BJ (cell line): ENCODE results near the gene ZNF695. TPM values are rescaled to one million over a fixed set of nuclear protein-coding genes. Genes with fewer than 3 reads are reported as not detected.

ENCODE experiments used
- CTCF ChIA-PET: fragments of 350-600 bp; formaldehyde crosslinking; extraction: SDS; loops from one replicate; lab custom pipeline; 2021; ENCODE audit warnings: antibody characterized with exemption, inconsistent platforms; lab: Yijun Ruan, JAX
- POLR2A ChIA-PET: fragments of 300-600 bp; sonication (Branson Sonifier 250); formaldehyde crosslinking; extraction: SDS; loops from one replicate; lab custom pipeline; 2021; ENCODE audit warnings: antibody characterized with exemption; lab: Charles Lee
- DNase-seq: peaks from one replicate; pipeline ENCODE4 v3.0.0-alpha.2; 2011; ENCODE audit warnings: low read depth
- H3K27me3 ChIP-seq: 2 replicates; pipeline ENCODE4 v1.6.0; 2011; ENCODE audit warnings: low read length; ENCODE audit not compliant: control insufficient read depth, insufficient read depth
- H3K36me3 ChIP-seq: 2 replicates; pipeline ENCODE4 v1.5.1; 2011; ENCODE audit warnings: low read length; ENCODE audit not compliant: control insufficient read depth, insufficient read depth
- H3K4me3 ChIP-seq: 2 replicates; pipeline ENCODE4 v1.5.1; 2011; ENCODE audit warnings: low read depth, mild to moderate bottlenecking, control low read depth, low read length
- polyA plus RNA-seq: library from polyadenylated mRNA; depleted of rRNA; stranded (reverse); fragments of >200 nt; gene quantifications from 2 replicates; pipeline ENCODE4 v1.2.3, GENCODE V29; 2011; rRNA removed
- TF ChIP-seq, protein P1 (sequence below): IDR thresholded peaks from 2 replicates; pipeline ENCODE4 v1.5.1; 2011; ENCODE audit warnings: low read depth, mild to moderate bottlenecking, control low read depth, inconsistent platforms, low read length, moderate library complexity; ENCODE audit not compliant: insufficient read depth

ZNF695 gene
- polyA plus RNA-seq, 1 experiment: 0.76 TPM

- ChIA-PET CTCF (interaction anchor here (1.4 kb wide), 1 partner anchor 16 kb away, joined by 3 read pairs; no protein-coding TSS in a partner anchor), POLR2A (no interaction called here)
- H3K4me3 ChIP-seq: no peak overlapping the region
- no peaks in the 10 kb centered on the region for H3K36me3 ChIP-seq
- H3K27me3 ChIP-seq: no peaks in the 10 kb centered on the region
- DNase-seq: no peak
- TF ChIP-seq, protein P1, sequence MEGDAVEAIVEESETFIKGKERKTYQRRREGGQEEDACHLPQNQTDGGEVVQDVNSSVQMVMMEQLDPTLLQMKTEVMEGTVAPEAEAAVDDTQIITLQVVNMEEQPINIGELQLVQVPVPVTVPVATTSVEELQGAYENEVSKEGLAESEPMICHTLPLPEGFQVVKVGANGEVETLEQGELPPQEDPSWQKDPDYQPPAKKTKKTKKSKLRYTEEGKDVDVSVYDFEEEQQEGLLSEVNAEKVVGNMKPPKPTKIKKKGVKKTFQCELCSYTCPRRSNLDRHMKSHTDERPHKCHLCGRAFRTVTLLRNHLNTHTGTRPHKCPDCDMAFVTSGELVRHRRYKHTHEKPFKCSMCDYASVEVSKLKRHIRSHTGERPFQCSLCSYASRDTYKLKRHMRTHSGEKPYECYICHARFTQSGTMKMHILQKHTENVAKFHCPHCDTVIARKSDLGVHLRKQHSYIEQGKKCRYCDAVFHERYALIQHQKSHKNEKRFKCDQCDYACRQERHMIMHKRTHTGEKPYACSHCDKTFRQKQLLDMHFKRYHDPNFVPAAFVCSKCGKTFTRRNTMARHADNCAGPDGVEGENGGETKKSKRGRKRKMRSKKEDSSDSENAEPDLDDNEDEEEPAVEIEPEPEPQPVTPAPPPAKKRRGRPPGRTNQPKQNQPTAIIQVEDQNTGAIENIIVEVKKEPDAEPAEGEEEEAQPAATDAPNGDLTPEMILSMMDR: no peak
Measured at GRCh38 chr1:246954126-246954525, 53.7 kb downstream of the ZNF695 start.

DNA sequence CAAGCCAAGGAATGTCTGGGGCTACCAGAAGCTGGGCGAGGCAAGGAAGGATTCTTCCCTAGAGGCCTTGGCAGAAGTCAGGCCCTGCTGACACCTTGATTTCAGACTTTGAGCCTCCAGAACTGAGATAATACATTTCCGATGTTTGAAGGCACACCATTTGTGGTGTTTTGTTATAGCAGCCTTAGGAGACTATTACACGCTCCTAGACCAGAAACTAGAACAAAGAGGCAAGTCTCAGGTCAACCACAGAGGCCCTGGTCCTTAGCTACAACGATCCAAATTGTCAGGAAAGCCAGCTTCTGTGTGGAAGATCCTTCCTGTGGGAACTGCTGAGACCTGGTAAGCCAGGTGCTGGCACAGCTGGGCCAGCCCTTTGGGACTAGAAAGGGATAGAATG, 56.4 kb downstream of the ZNF695 start:
- POLR2A ChIA-PET: no interaction called here
- DNase-seq: no peak
- Histone ChIP-seq H3K36me3 (no peaks in the 10 kb centered on the region), H3K27me3 (no peaks in the 10 kb centered on the region), H3K4me3 (no peak overlapping the region)
- CTCF ChIA-PET: no interaction called here
- TF ChIP-seq, protein P1: no peak

GRCh38 chr1:246949956-246950355, 57.9 kb downstream of the ZNF695 start:
- ChIA-PET CTCF (interaction anchor here (0.6 kb wide), 1 partner anchor 476 kb away, joined by 3 read pairs; no protein-coding TSS in a partner anchor), POLR2A (no interaction called here)
- no peaks in the 10 kb centered on the region for H3K27me3 ChIP-seq
- H3K4me3 ChIP-seq: no peak overlapping the region
- H3K36me3 ChIP-seq: no peaks in the 10 kb centered on the region
- no peak for DNase-seq
- TF ChIP-seq, protein P1: no peak

DNA sequence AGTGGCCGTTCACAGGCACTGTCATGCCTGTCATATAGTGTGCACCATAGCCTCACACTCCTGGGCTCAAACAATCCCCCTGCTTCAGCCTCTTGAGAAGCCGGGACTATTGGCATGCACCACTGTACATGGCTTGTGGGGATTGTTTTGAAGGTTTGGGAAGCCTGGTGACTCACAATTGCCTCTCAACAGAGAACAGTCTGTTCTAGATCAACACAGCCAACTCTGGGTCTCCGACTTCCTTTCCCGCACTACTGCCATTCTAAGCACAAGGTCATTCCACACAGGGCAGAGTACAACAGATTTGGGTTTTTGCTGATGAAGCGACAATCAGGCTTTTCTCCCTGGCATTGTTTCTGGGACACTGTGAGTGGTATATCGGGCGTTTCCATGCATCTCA, 60.6 kb downstream of the ZNF695 start:
- no peak for DNase-seq
- Histone ChIP-seq H3K4me3 (no peak overlapping the region), H3K27me3 (no peaks in the 10 kb centered on the region), H3K36me3 (no peaks in the 10 kb centered on the region)
- POLR2A ChIA-PET: no interaction called here
- CTCF ChIA-PET: no interaction called here
- TF ChIP-seq, protein P1: no peak

DNA sequence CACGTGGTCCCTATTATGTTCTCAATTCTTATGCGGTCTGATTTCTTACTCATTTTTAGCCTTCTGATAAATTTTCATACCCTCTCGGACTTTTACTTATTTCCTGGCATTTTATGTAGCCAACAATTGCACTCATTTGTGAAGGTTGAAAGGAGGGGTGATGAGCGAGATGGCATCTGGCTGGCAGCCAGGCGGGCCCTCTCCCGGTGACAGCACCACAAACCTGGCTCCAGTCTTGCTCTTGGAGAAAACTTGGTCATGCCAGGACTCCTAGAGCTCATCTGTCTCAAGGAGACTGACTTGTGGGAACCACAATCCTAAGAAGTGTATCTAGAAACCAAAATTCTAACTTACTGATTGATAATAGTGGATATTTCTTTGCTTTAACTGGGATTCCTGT, 61.5 kb downstream of the ZNF695 start:
- H3K36me3 ChIP-seq: no peaks in the 10 kb centered on the region
- H3K4me3 ChIP-seq: no peak overlapping the region
- POLR2A ChIA-PET: no interaction called here
- CTCF ChIA-PET: no interaction called here
- no peaks in the 10 kb centered on the region for H3K27me3 ChIP-seq
- no peak for DNase-seq
- TF ChIP-seq, protein P1: no peak

Other genes starting within 250 kb of the ZNF695 start
- 6.1 and 14.4 TPM in 2 replicates for gene AHCTF1, start 76.1 kb downstream of the ZNF695 start, polyA plus RNA-seq
- gene ZNF670, start 70.8 kb upstream of the ZNF695 start, polyA plus RNA-seq: 0.66 and 1.6 TPM in 2 replicates
- gene ZNF669, start 96.3 kb upstream of the ZNF695 start, polyA plus RNA-seq: 2.1 and 4.1 TPM in 2 replicates
- gene ZNF124, start 164.0 kb upstream of the ZNF695 start, polyA plus RNA-seq: 1.5 and 3.1 TPM in 2 replicates
- gene VN1R5, start 248.0 kb upstream of the ZNF695 start, polyA plus RNA-seq: not detected in 2 replicates